ENCODE measurements around the gene C7orf25.

Gene C7orf25

GRCh38 chr7:42950417-42950816 lies 38.5 kb upstream of the C7orf25 start:
- H3K4me3 ChIP-seq, result no peak overlapping the region
- TF ChIP-seq CTCF (IDR thresholded peaks at IDR 0.05), result no peak
- DNase-seq (ENCODE audit: low spot score), result no peak
- H3K27ac ChIP-seq, result no peak overlapping the region

DNA sequence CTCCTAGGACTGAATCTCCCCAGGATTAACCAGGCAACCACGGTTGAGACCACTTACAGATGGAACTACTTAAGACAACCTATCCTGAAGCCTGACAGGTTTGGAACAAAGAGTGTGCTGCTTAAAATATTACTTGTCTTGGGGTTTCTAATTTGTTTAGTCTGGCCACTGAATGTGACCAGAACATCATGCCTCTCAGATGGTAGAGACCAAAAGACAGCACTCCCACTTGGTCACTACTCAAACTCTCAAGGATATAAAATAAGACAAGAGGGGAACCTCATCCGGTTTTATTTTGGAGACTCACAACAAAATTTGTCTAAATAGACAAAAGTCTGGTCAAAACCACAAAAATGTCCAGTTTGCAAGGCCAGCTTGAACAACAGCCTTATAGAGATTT lies 35.7 kb upstream of the C7orf25 start:
- DNase-seq (ENCODE audit: low spot score), result no peak
- H3K4me3 ChIP-seq, result no peak overlapping the region
- no peak for TF ChIP-seq CTCF (IDR thresholded peaks at IDR 0.05)
- H3K27ac ChIP-seq, result no peak overlapping the region

GRCh38 chr7:42946627-42946950 lies 34.7 kb upstream of the C7orf25 start:
- no peak overlapping the region for H3K4me3 ChIP-seq
- TF ChIP-seq CTCF (IDR thresholded peaks at IDR 0.05), result no peak
- no peak overlapping the region for H3K27ac ChIP-seq
- DNase-seq (ENCODE audit: low spot score), result no peak

DNA sequence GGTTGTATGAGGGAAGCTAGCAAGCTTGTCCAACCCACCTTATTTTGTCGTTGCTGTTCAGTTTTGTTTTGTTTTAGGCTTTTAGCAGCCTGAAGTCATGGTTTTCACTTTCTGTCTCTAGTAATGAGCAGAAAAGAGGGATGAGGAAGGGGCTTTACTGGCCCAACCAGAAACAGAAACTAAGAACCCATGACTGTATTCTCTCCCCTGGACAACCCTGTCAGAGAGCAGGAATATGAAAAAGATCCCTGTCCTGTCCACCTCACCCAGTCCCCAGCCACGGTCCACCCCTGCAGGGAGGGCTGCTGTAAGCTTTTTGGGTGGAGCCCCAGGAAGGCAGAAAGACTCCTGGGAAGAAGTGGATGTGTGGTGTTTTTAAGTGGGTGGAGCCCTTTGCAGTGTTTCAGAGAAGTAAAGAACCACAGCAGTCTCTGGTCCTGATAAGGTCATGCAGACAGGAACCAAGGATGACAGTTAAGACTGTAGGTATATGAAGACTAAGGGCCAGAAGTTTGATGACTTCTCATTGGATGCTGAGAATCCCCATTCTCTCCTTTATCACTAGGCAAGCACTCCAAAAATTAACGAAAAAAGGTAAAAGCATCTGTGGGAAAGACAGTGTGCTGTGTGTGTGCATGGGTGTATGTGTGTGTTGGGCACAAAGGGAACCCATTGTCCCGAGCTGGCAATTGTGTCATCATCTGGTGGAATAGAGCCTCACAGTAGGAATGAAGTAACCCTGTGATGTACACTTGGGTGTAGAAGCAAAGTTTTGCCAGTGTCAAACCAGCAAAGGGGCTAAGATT lies 34.2 kb upstream of the C7orf25 start:
- DNase-seq (ENCODE audit: low spot score), result no peak
- H3K27ac ChIP-seq, result no peak overlapping the region
- TF ChIP-seq CTCF (IDR thresholded peaks at IDR 0.05), result no peak
- H3K4me3 ChIP-seq, result no peak overlapping the region

- DNase-seq (ENCODE audit: low spot score), result no peak
- H3K27ac ChIP-seq, result no peak overlapping the region
- peak; percentile 75 for TF ChIP-seq CTCF (IDR thresholded peaks at IDR 0.05)
- H3K4me3 ChIP-seq, result no peak overlapping the region
Observed at GRCh38 chr7:42940985-42941847, 29.3 kb upstream of the C7orf25 start.

GRCh38 chr7:42939457-42940240 lies 27.8 kb upstream of the C7orf25 start:
- TF ChIP-seq CTCF (IDR thresholded peaks at IDR 0.05), result no peak
- Histone ChIP-seq H3K4me3 (no peak overlapping the region), H3K27ac (no peak overlapping the region)
- no peak for DNase-seq (ENCODE audit: low spot score)
